ENCODE measurements around the gene ATOSA.

The ATOSA gene

GRCh38 chr15:52682200-52682599, 3.0 kb upstream of the ATOSA start:
- Histone ChIP-seq H3K4me1 (ENCODE audit: control insufficient read depth in 1 of 2, insufficient read depth in 2 of 2, low read length in 2 of 2) (peaks cover 0 to 18% of the 10 kb centered on the region in 2 donors), H3K36me3 (ENCODE audit: control insufficient read depth in 1 of 2, insufficient read depth in 2 of 2, low read length in 2 of 2) (peaks cover 0 to 8% of the 10 kb centered on the region in 2 donors)

GRCh38 chr15:52681441-52681840, 2.3 kb upstream of the ATOSA start:
- Histone ChIP-seq H3K27ac (ENCODE audit: low read length) (no peak overlapping the region), H3K4me3 (ENCODE audit: low read depth in 1 of 2, low read length in 2 of 2) (no peak overlapping the region), H3K36me3 (ENCODE audit: control insufficient read depth in 1 of 2, insufficient read depth in 2 of 2, low read length in 2 of 2) (peaks cover 0 to 8% of the 10 kb centered on the region in 2 donors), H3K9me3 (ENCODE audit: control insufficient read depth in 1 of 2, low read length in 2 of 2) (no peaks in the 10 kb centered on the region), H3K4me1 (ENCODE audit: control insufficient read depth in 1 of 2, insufficient read depth in 2 of 2, low read length in 2 of 2) (peaks cover 7 to 26% of the 10 kb centered on the region in 2 donors), H3K27me3 (ENCODE audit: low read depth, low read length) (no peaks in the 10 kb centered on the region)

More at GRCh38 chr15:52682200-52682599, 3.0 kb upstream of the ATOSA start:
- H3K27me3 ChIP-seq (ENCODE audit: low read depth, low read length) = no peaks in the 10 kb centered on the region
- no peak overlapping the region for H3K27ac ChIP-seq (ENCODE audit: low read length)
- no peaks in the 10 kb centered on the region for H3K9me3 ChIP-seq (ENCODE audit: control insufficient read depth in 1 of 2, low read length in 2 of 2)
- no peak overlapping the region for H3K4me3 ChIP-seq (ENCODE audit: low read depth in 1 of 2, low read length in 2 of 2)

- Histone ChIP-seq H3K36me3 (ENCODE audit: control insufficient read depth in 1 of 2, insufficient read depth in 2 of 2, low read length in 2 of 2) (peaks cover 0 to 8% of the 10 kb centered on the region in 2 donors), H3K4me1 (ENCODE audit: control insufficient read depth in 1 of 2, insufficient read depth in 2 of 2, low read length in 2 of 2) (peaks cover 12 to 32% of the 10 kb centered on the region in 2 donors), H3K9me3 (ENCODE audit: control insufficient read depth in 1 of 2, low read length in 2 of 2) (no peaks in the 10 kb centered on the region), H3K27me3 (ENCODE audit: low read depth, low read length) (no peaks in the 10 kb centered on the region), H3K27ac (ENCODE audit: low read length) (no peak overlapping the region), H3K4me3 (ENCODE audit: low read depth in 1 of 2, low read length in 2 of 2) (no peak overlapping the region)
Observed at GRCh38 chr15:52680761-52681160, 1.6 kb upstream of the ATOSA start.

- H3K4me1 ChIP-seq (ENCODE audit: control insufficient read depth in 1 of 2, insufficient read depth in 2 of 2, low read length in 2 of 2) = peaks cover 12 to 36% of the 10 kb centered on the region in 2 donors
- peaks cover 0 to 8% of the 10 kb centered on the region in 2 donors for H3K36me3 ChIP-seq (ENCODE audit: control insufficient read depth in 1 of 2, insufficient read depth in 2 of 2, low read length in 2 of 2)
- peak overlapping the region; percentile 32 for H3K27ac ChIP-seq (ENCODE audit: low read length)
Observed at GRCh38 chr15:52680041-52680391, 828 bp upstream of the ATOSA start.

GRCh38 chr15:52678468-52679231, 538 bp downstream of the ATOSA start:
- no peaks in the 10 kb centered on the region for H3K9me3 ChIP-seq (ENCODE audit: control insufficient read depth in 1 of 2, low read length in 2 of 2)
- peaks cover 12 to 36% of the 10 kb centered on the region in 2 donors for H3K4me1 ChIP-seq (ENCODE audit: control insufficient read depth in 1 of 2, insufficient read depth in 2 of 2, low read length in 2 of 2)
- H3K27me3 ChIP-seq (ENCODE audit: low read depth, low read length) = no peaks in the 10 kb centered on the region
- peaks cover 1 to 8% of the 10 kb centered on the region in 2 donors for H3K36me3 ChIP-seq (ENCODE audit: control insufficient read depth in 1 of 2, insufficient read depth in 2 of 2, low read length in 2 of 2)
- peak overlapping the region; percentile 89 to 93 for H3K4me3 ChIP-seq (ENCODE audit: low read depth in 1 of 2, low read length in 2 of 2)
- H3K27ac ChIP-seq (ENCODE audit: low read length) = peak overlapping the region; percentile 91

More at GRCh38 chr15:52680041-52680391, 828 bp upstream of the ATOSA start:
- H3K27me3 ChIP-seq (ENCODE audit: low read depth, low read length) = no peaks in the 10 kb centered on the region
- peak overlapping the region; percentile 31 to 93 for H3K4me3 ChIP-seq (ENCODE audit: low read depth in 1 of 2, low read length in 2 of 2)
- H3K9me3 ChIP-seq (ENCODE audit: control insufficient read depth in 1 of 2, low read length in 2 of 2) = no peaks in the 10 kb centered on the region

- no peaks in the 10 kb centered on the region for H3K27me3 ChIP-seq (ENCODE audit: low read depth, low read length)
- peaks cover 12 to 36% of the 10 kb centered on the region in 2 donors for H3K4me1 ChIP-seq (ENCODE audit: control insufficient read depth in 1 of 2, insufficient read depth in 2 of 2, low read length in 2 of 2)
- H3K27ac ChIP-seq (ENCODE audit: low read length) = peak overlapping the region; percentile 91
- peak overlapping the region; percentile 89 to 93 for H3K4me3 ChIP-seq (ENCODE audit: low read depth in 1 of 2, low read length in 2 of 2)
- no peaks in the 10 kb centered on the region for H3K9me3 ChIP-seq (ENCODE audit: control insufficient read depth in 1 of 2, low read length in 2 of 2)
- H3K36me3 ChIP-seq (ENCODE audit: control insufficient read depth in 1 of 2, insufficient read depth in 2 of 2, low read length in 2 of 2) = peaks cover 9 to 10% of the 10 kb centered on the region in 2 donors
Observed at GRCh38 chr15:52677593-52678467, 1.4 kb downstream of the ATOSA start.

- peaks cover 12 to 25% of the 10 kb centered on the region in 2 donors for H3K4me1 ChIP-seq (ENCODE audit: control insufficient read depth in 1 of 2, insufficient read depth in 2 of 2, low read length in 2 of 2)
- peaks cover 18 to 22% of the 10 kb centered on the region in 2 donors for H3K36me3 ChIP-seq (ENCODE audit: control insufficient read depth in 1 of 2, insufficient read depth in 2 of 2, low read length in 2 of 2)
- no peaks in the 10 kb centered on the region for H3K27me3 ChIP-seq (ENCODE audit: low read depth, low read length)
- no peaks in the 10 kb centered on the region for H3K9me3 ChIP-seq (ENCODE audit: control insufficient read depth in 1 of 2, low read length in 2 of 2)
- H3K27ac ChIP-seq (ENCODE audit: low read length) = no peak overlapping the region
- H3K4me3 ChIP-seq (ENCODE audit: low read depth in 1 of 2, low read length in 2 of 2) = no peak overlapping the region
Observed at GRCh38 chr15:52674831-52675230, 4.4 kb downstream of the ATOSA start.

GRCh38 chr15:52673734-52674133, 5.5 kb downstream of the ATOSA start:
- peaks cover 20 to 23% of the 10 kb centered on the region in 2 donors for H3K36me3 ChIP-seq (ENCODE audit: control insufficient read depth in 1 of 2, insufficient read depth in 2 of 2, low read length in 2 of 2)
- peaks cover 12 to 25% of the 10 kb centered on the region in 2 donors for H3K4me1 ChIP-seq (ENCODE audit: control insufficient read depth in 1 of 2, insufficient read depth in 2 of 2, low read length in 2 of 2)
- H3K4me3 ChIP-seq (ENCODE audit: low read depth in 1 of 2, low read length in 2 of 2) = no peak overlapping the region
- H3K27ac ChIP-seq (ENCODE audit: low read length) = no peak overlapping the region
- no peaks in the 10 kb centered on the region for H3K27me3 ChIP-seq (ENCODE audit: low read depth, low read length)
- H3K9me3 ChIP-seq (ENCODE audit: control insufficient read depth in 1 of 2, low read length in 2 of 2) = no peaks in the 10 kb centered on the region

- peaks cover 12 to 25% of the 10 kb centered on the region in 2 donors for H3K4me1 ChIP-seq (ENCODE audit: control insufficient read depth in 1 of 2, insufficient read depth in 2 of 2, low read length in 2 of 2)
- H3K36me3 ChIP-seq (ENCODE audit: control insufficient read depth in 1 of 2, insufficient read depth in 2 of 2, low read length in 2 of 2) = peaks cover 19 to 20% of the 10 kb centered on the region in 2 donors
- no peaks in the 10 kb centered on the region for H3K27me3 ChIP-seq (ENCODE audit: low read depth, low read length)
- H3K9me3 ChIP-seq (ENCODE audit: control insufficient read depth in 1 of 2, low read length in 2 of 2) = no peaks in the 10 kb centered on the region
- no peak overlapping the region for H3K4me3 ChIP-seq (ENCODE audit: low read depth in 1 of 2, low read length in 2 of 2)
- no peak overlapping the region for H3K27ac ChIP-seq (ENCODE audit: low read length)
Observed at GRCh38 chr15:52673312-52673711, 5.9 kb downstream of the ATOSA start.

- no peak overlapping the region for H3K4me3 ChIP-seq (ENCODE audit: low read depth in 1 of 2, low read length in 2 of 2)
- no peaks in the 10 kb centered on the region for H3K27me3 ChIP-seq (ENCODE audit: low read depth, low read length)
- H3K27ac ChIP-seq (ENCODE audit: low read length) = no peak overlapping the region
- peaks cover 12 to 24% of the 10 kb centered on the region in 2 donors for H3K4me1 ChIP-seq (ENCODE audit: control insufficient read depth in 1 of 2, insufficient read depth in 2 of 2, low read length in 2 of 2)
- H3K9me3 ChIP-seq (ENCODE audit: control insufficient read depth in 1 of 2, low read length in 2 of 2) = no peaks in the 10 kb centered on the region
- peaks cover 24 to 26% of the 10 kb centered on the region in 2 donors for H3K36me3 ChIP-seq (ENCODE audit: control insufficient read depth in 1 of 2, insufficient read depth in 2 of 2, low read length in 2 of 2)
Observed at GRCh38 chr15:52672661-52673060, 6.5 kb downstream of the ATOSA start.

GRCh38 chr15:52670087-52670486, 9.1 kb downstream of the ATOSA start:
- H3K27ac ChIP-seq (ENCODE audit: low read length) = no peak overlapping the region
- H3K4me1 ChIP-seq (ENCODE audit: control insufficient read depth in 1 of 2, insufficient read depth in 2 of 2, low read length in 2 of 2) = peaks cover 0 to 5% of the 10 kb centered on the region in 2 donors
- H3K9me3 ChIP-seq (ENCODE audit: control insufficient read depth in 1 of 2, low read length in 2 of 2) = no peaks in the 10 kb centered on the region
- H3K36me3 ChIP-seq (ENCODE audit: control insufficient read depth in 1 of 2, insufficient read depth in 2 of 2, low read length in 2 of 2) = peaks cover 35 to 41% of the 10 kb centered on the region in 2 donors
- H3K27me3 ChIP-seq (ENCODE audit: low read depth, low read length) = no peaks in the 10 kb centered on the region
- H3K4me3 ChIP-seq (ENCODE audit: low read depth in 1 of 2, low read length in 2 of 2) = no peak overlapping the region
